ENCODE data around the gene ZNF200.

GRCh38 chr16:3174618-3175148, 60.3 kb downstream of the ZNF200 start:
- no peak for TF ChIP-seq CTCF (conservative IDR thresholded peaks at IDR 0.05 in 1 of 2, IDR thresholded peaks at IDR 0.05 in 1 of 2; ENCODE audit: low read depth in 1 of 2, low read length in 2 of 2)
- TF ChIP-seq EZH2 (IDR thresholded peaks at IDR 0.05; ENCODE audit: low read length, missing control alignments) = no peak
